GM19463 (cell line): ENCODE results near the gene OSM.

Experiments used
- ATAC-seq: cut with Tn5 transposase; IDR thresholded peaks from one replicate; pipeline ENCODE4 v1.9.1; 2021; ENCODE audit warnings: mild to moderate bottlenecking, moderate library complexity; ENCODE audit not compliant: unreplicated experiment

The OSM gene

DNA sequence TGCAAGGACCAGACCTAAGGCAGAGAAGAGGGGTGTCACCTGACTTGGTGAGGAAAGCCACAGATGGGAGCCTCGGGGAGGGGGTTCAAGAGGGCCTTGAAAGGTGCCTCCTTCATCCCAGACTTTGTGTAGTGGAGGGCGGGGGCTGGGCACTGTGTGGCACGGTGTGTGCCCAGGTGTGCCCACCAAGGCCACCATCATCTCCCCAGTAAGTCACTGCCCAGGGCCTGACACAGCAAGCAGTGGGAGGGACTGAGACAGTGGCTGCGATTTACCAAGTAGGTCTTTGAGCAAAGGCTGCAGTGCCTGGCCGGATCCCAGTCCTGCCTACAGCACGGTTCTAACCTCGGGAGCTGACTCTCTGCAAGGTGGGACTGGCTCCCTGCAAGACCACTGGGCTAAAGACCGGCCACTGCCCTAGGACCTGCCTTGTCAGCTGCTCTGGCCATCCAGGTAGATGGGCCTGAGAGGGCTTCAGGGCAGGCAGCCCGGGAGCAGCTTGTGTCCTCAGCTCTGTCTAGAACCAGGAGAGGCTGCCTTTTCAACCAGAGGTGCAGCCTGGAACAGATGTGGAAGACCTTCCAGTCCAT, 1.4 kb downstream of the OSM start:
- no peak for ATAC-seq

- no peak for ATAC-seq
Observed at GRCh38 chr22:30263883-30264282, 2.8 kb downstream of the OSM start.

DNA sequence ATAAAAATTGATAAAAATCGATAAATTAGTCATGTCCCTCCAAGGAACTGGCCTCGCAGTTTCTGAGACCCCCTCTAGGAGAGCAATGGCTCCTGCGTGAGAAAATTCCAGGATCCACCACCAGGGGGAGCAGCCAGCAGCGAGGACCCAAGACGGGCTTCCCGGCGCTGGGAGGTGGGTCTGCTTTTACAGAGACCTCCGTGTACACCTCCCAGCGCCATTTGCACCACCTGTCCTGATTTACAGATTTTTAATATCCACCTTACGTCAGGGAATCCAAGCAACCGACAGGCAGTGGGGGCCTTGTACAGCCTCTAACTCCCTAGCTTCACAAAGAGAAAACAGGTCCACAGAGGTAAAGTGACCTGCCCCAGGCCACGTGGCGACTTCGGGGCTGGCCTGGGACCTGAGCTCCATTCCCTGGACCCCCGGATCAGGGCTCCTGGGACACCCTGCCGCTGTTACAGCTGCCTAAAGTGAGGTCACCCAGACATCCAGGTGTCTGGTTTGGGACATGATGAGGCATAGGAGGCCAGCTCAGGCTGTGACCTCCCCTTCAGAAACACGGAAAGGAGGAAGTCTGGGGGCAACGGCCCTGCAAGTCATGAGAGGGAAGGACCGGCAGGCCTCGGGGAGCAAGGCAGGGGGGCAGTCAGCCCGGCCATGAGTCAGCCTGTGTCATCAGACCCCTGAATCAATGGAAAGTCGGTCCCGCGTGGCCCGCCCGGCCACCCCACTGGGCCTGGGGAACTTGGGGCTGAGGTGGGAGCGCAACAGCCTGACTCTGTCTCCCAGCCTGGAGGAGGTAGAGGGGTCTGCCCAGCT, 3.5 kb downstream of the OSM start:
- ATAC-seq: no peak

DNA sequence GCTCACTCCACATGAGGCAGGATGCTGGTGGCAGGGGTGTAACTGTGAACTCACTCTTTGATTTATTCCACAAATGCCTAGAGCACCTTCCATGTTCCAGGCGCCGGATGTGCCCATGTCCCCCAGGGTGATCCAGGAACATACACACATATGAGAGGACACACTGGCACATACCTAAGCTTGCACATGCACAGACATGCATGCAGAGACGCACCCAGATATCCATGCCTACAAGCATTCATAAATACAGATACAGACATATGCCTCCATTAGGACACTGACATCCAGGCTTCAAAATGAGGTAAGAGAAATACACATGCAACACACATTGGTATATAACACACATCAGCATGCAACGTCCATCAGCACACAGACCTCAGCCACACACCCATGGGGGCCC, 4.5 kb downstream of the OSM start:
- no peak for ATAC-seq

GRCh38 chr22:30261134-30261533, 5.5 kb downstream of the OSM start:
- ATAC-seq: no peak

DNA sequence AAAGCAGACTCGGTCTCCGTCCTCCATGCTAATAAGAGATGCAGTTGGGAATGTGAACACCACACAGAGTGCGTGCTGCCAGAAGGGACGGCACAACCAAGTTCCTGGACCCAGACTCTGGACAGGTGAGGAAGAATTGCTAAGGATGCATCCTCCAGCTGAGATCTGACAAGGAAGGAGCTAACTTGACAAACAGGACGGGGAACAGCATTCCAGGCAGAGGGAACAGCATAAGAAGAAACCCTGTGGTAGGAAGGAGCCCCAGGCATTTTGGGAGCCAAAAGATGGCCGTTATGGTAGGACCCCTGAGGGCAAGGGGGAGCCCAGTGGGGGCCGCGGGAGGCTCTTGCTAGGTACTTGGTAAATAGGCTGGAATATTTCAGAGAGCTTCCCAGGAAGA, 6.0 kb downstream of the OSM start:
- ATAC-seq: no peak

DNA sequence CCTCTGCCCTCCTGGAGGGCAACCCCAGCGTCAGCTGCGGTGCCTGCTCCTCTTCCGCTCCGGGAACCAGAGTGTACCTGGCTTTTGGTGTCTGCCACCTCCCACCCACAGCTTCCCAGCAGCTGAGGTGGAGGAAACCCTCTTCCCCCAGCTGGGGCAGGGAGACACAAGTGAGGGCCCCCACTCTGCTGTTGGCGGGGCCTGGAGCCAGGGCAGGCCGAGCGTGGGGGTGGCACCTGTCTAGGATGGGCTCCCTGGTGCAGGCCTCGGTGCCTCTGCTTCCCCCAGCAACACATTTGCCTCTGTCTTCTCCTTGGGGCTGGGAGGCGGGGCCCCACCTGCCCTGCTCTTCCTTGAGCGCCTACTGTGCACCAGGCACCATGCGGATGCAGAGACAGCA, 6.4 kb downstream of the OSM start:
- no peak for ATAC-seq

DNA sequence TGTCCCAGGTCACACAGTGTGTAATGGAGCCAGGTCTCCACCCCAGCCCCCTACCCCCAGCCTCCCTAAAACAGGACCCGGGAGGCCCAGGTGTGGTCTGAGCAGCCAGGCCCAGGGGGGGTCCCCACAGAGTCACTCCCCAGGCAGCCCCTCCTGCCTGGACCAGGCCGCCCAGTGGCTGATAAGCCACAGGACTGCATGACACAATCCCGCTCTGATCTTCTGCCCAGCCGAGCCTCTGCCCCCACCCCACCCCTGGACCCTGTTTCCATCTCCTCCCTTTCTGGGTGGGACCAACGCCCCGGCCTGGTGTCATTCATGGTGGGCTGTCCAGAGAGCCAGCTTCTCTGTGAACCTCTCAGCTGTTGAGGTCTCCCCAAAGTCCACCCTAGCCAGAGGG, 12.3 kb downstream of the OSM start:
- ATAC-seq: no peak

DNA sequence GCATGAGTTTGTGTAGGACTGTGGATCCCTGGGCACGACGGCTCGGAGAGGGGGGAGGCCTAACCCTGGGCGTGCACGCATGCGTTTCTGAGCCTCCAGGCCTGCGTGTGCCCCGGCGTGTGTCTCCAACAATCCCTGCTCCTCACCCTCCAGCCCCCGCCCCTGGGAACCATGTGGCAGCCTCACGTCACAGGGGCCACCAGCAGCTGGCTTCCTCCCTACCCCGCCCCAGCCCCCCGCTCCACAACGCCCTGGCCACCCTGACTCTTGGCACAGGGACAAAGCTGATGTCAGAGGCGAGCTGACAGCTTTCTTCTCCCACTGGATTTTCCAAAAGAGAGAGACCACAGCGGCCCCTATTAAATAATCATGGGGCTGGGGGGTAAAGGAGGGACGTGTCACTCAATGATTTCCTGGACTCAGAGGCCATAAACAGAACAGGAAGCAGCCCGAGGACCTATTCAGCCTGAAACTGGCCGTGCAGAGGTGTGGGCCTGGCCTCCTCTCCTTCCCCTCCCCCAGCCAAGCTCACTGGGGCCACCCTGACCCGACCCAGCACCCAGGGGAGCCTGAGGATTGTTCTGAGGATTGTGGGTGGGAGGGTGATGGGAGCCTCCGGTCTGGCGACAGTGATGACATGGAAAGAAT, 13.3 kb downstream of the OSM start:
- ATAC-seq: no peak

- ATAC-seq: no peak
Observed at GRCh38 chr22:30252411-30253204, 14.0 kb downstream of the OSM start.

- ATAC-seq: no peak
Observed at GRCh38 chr22:30251711-30252110, 14.9 kb downstream of the OSM start.

DNA sequence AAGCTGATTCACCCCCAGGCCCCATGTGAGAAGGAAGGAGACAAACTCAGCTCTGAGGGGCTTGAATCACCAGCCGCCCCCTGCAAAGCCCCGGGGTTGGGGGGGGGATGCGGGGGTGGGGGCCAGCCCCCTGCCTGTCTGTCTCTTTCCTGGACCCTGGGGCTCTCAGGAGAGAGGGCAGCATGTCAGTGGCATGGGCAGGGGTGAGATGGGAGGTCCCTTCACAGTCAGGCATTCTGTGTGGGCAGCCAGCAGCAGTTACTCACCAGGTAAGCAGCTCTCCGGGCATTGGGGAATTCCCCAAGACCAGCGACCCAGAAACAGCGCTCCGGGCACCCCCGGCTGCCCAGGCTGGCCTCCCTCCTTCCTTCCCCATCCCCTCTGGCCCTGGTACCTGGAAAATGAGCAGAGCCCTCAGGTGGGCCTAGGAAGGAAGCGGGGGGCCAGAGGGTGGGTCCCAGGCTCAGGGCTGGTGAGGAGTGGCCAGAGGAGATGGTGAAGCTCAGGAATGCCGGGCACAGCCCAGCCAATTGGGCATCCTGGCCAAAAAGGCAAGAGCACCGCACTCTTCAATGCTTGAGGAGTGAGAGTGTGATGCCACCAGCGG, 15.9 kb downstream of the OSM start:
- no peak for ATAC-seq

- ATAC-seq: no peak
Observed at GRCh38 chr22:30250039-30250565, 16.5 kb downstream of the OSM start.

GRCh38 chr22:30249049-30250038, 17.3 kb downstream of the OSM start:
- ATAC-seq: no peak

DNA sequence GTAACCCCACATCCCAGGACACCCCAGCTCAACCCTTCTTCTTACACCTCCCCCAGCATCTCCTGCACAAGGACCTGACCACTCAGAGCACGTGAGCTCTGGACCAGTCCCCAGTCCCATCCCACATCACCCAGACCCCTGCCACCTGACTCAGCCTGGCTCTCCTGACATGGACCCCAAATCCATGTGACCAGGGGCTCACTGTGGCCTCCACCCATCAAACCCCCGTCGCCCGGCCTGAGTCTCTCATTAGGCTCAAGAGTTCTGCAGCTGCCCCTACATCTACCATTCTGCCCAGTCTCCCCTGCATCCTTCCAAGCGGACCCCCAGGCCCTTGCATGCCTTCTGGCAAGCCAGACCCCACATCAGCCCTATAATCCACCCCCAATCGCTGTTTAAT, 18.2 kb downstream of the OSM start:
- ATAC-seq: no peak

DNA sequence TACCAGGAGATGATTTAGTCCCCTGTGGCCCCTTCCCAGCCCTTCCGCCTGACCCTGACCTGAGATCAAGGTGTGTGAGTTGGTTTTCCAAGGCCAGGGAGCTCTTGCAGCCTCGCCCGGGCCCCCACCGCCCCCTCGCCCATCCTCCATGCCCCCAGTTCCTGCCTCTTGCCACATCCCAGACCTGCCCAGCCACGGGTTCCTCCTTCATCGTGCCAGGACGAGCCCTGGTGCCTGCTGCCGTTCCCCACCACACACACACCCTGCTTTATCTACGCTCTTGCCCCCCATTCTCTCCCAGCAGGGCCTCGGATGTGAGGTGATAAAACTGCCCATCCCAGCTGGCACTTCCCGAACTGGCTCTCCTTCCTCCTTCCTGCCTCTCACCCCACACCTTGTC, 18.7 kb downstream of the OSM start:
- ATAC-seq: no peak

GRCh38 chr22:30247561-30247960, 19.1 kb downstream of the OSM start:
- no peak for ATAC-seq

GRCh38 chr22:30246814-30247376, 19.8 kb downstream of the OSM start:
- no peak for ATAC-seq
